ENCODE data around the gene LRRC58. TPM values are rescaled to one million over a fixed set of nuclear protein-coding genes. Genes with fewer than 3 reads are reported as not detected.

The LRRC58 gene
- total and polyA plus RNA-seq, 2 donors from 2014 or later: 6.4 to 23.1 TPM

DNA sequence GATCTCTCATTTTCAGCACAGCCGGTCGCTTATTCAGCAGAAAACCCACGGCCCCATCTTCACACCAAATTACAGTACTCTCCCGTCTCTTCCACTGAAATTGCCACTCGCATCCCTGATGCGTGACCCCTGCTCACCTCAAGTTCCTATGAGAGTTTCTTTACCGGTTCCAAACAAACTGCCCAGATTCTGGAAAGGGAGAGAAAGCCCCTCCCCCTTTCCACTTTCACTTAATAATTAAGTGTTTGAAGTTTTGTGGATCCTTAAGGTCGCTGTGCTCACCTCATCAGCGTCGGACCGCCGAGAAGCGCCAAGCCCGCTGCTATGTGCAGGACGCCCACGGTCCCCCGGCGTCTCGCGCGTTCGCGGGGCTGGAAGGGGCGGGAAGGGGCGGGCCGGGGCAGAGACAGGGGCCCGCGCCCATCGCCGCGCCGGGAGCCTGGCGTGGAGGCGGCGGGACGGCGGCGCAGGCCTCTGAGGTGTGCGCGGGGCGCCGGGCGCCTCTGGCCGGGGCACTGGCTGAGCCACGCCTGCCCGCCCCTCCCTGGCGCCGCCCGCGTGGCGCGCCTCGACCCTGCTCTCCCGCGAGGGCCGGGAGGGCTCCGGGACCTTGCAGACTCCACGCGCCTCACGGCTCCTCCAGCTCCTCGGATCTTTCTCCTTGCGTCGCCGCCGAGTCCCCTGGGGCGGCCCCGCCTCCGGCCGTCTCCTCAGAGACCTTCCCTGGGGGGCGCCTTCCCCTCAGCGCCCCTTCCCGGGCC, 64.2 kb downstream of the LRRC58 start, which contains the start of gene GPR156:
GPR156 (minus strand) TSS at position 476 of the 761 bp plus-strand sequence. CDS start 41,124 bp downstream, outside the sequence.
- TF ChIP-seq, protein P1, sequence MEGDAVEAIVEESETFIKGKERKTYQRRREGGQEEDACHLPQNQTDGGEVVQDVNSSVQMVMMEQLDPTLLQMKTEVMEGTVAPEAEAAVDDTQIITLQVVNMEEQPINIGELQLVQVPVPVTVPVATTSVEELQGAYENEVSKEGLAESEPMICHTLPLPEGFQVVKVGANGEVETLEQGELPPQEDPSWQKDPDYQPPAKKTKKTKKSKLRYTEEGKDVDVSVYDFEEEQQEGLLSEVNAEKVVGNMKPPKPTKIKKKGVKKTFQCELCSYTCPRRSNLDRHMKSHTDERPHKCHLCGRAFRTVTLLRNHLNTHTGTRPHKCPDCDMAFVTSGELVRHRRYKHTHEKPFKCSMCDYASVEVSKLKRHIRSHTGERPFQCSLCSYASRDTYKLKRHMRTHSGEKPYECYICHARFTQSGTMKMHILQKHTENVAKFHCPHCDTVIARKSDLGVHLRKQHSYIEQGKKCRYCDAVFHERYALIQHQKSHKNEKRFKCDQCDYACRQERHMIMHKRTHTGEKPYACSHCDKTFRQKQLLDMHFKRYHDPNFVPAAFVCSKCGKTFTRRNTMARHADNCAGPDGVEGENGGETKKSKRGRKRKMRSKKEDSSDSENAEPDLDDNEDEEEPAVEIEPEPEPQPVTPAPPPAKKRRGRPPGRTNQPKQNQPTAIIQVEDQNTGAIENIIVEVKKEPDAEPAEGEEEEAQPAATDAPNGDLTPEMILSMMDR (IDR thresholded peaks at IDR 0.05; ENCODE audit: borderline replicate concordance, extremely low read depth, insufficient read depth): no peak
- DNase-seq: peak in 4 of 5 donors; percentile 29 to 62 (median 55)
- intact Hi-C loops (cut with DNase I): no loop called here

DNA sequence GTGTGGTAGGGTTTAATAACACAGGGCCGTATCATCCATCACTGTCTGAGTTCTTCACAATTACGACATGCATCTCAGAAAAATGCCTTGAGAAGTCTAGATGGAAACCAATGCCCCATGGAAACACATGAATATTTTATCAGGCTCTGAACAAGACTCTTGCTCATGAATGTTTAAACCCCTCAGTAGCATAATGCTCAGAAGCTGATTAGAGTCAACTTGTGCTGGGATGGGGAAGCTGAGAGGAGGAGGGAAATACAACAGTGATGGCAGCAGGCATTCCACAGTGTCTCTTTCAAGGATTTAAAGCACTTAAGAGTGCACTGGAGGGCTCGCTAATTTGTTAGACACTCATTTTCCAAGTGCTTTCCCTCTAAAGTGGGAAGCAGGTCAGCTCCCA, 67.9 kb downstream of the LRRC58 start:
- no peak overlapping the region for H3K27ac ChIP-seq (ENCODE audit: low read depth in 2 of 2, low read length in 2 of 2)
- no peak overlapping the region for H3K9ac ChIP-seq (ENCODE audit: low read length in 3 of 3)
- H3K9me3 ChIP-seq (ENCODE audit: control insufficient read depth in 2 of 3, insufficient read depth in 1 of 3, low read length in 3 of 3): no peaks in the 10 kb centered on the region
- no peak overlapping the region for H3K4me3 ChIP-seq (ENCODE audit: low read length in 3 of 3)
- no peaks in the 10 kb centered on the region for H3K36me3 ChIP-seq (ENCODE audit: control insufficient read depth in 2 of 3, insufficient read depth in 3 of 3, low read length in 3 of 3)
- peaks cover 0 to 4% (median 0%) of the 10 kb centered on the region in 3 donors for H3K4me1 ChIP-seq (ENCODE audit: control insufficient read depth in 2 of 3, insufficient read depth in 2 of 3, low read depth in 1 of 3, low read length in 3 of 3)
- no peak for FAIRE-seq
- intact Hi-C loops (cut with DNase I): no loop called here
- no peaks in the 10 kb centered on the region for H3K27me3 ChIP-seq (ENCODE audit: control insufficient read depth, insufficient read depth, low read length)
- DNase-seq: no peak
- TF ChIP-seq, protein P1 (IDR thresholded peaks at IDR 0.05; ENCODE audit: borderline replicate concordance, extremely low read depth, insufficient read depth): no peak

More for the DNA sequence above, 64.2 kb downstream of the LRRC58 start, which contains the start of gene GPR156:
- Histone ChIP-seq H3K9ac (ENCODE audit: low read length in 3 of 3) (peak within 1 kb of the TSS in 1 of 3 donors; percentile 44), H3K9me3 (ENCODE audit: control insufficient read depth in 2 of 3, insufficient read depth in 1 of 3, low read length in 3 of 3) (no peaks in the 10 kb centered on the region), H3K27ac (ENCODE audit: low read depth in 2 of 2, low read length in 2 of 2) (no peak within 1 kb of the TSS), H3K36me3 (ENCODE audit: control insufficient read depth in 2 of 3, insufficient read depth in 3 of 3, low read length in 3 of 3) (no peaks in the 10 kb centered on the region), H3K4me1 (ENCODE audit: control insufficient read depth in 2 of 3, insufficient read depth in 2 of 3, low read depth in 1 of 3, low read length in 3 of 3) (peaks cover 0 to 4% (median 0%) of the 10 kb centered on the region in 3 donors), H3K27me3 (ENCODE audit: control insufficient read depth, insufficient read depth, low read length) (no peaks in the 10 kb centered on the region), H3K4me3 (ENCODE audit: low read length in 3 of 3) (peak within 1 kb of the TSS; percentile 61 to 73 (median 68))
- FAIRE-seq: no peak

DNA sequence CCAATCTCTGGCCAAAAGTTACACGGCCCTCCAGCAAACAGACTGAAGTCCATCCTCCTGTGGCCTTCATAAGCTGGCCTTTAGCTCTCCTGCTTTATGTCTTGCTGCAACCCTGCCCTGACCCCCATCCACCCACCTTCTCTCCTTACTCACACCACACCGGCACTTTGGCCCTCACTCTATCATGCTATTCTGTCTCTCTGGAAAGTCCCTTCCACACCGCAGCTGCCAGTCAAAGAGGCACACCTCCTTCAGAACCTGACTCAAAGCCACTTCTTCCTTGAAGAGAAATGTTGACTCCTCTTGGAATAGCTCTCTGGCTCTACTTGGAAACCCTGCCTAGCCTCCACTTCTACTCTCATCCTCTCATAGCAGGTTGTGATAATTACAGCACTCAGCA, 68.6 kb downstream of the LRRC58 start:
- no peaks in the 10 kb centered on the region for H3K36me3 ChIP-seq (ENCODE audit: control insufficient read depth in 2 of 3, insufficient read depth in 3 of 3, low read length in 3 of 3)
- no peak overlapping the region for H3K4me3 ChIP-seq (ENCODE audit: low read length in 3 of 3)
- intact Hi-C loops (cut with DNase I): no loop called here
- H3K9ac ChIP-seq (ENCODE audit: low read length in 3 of 3): no peak overlapping the region
- peaks cover 0 to 4% (median 0%) of the 10 kb centered on the region in 3 donors for H3K4me1 ChIP-seq (ENCODE audit: control insufficient read depth in 2 of 3, insufficient read depth in 2 of 3, low read depth in 1 of 3, low read length in 3 of 3)
- H3K9me3 ChIP-seq (ENCODE audit: control insufficient read depth in 2 of 3, insufficient read depth in 1 of 3, low read length in 3 of 3): no peaks in the 10 kb centered on the region
- no peak for DNase-seq
- no peak overlapping the region for H3K27ac ChIP-seq (ENCODE audit: low read depth in 2 of 2, low read length in 2 of 2)
- no peaks in the 10 kb centered on the region for H3K27me3 ChIP-seq (ENCODE audit: control insufficient read depth, insufficient read depth, low read length)
- TF ChIP-seq, protein P1 (IDR thresholded peaks at IDR 0.05; ENCODE audit: borderline replicate concordance, extremely low read depth, insufficient read depth): no peak
- FAIRE-seq: no peak

Measured in kidney (tissue), 14 donors.